ENCODE measurements around the gene PALM2AKAP2.
A peak's percentile ranks its signal among the peaks of the same experiment; 100 is the strongest.
"Not testable (repeated sequence)": the region's sequence is repeated elsewhere in the genome, so short reads cannot be mapped to it uniquely, and the experiment has no call there.

Gene PALM2AKAP2

DNA sequence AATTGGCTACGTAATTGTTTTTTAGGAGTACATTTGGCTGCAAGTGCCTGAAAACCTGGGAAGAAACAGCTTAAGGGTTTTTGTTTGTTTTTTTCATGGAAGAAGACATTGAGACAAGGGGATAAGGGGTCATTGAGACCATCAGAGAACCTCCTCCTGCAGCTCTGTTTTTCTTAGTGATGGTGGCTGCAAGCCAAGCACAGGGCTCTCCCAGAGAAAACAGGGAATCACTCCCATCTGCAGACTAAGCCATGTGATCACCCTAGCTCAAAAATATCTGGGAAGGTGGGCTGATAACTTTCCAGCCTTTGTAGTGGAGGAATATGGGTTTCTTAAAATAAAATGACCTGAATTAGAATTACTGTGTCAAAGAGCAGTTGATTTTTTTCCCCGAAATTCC, 25.1 kb downstream of the PALM2AKAP2 start:
- no peak for DNase-seq (ENCODE audit: low read depth)

DNA sequence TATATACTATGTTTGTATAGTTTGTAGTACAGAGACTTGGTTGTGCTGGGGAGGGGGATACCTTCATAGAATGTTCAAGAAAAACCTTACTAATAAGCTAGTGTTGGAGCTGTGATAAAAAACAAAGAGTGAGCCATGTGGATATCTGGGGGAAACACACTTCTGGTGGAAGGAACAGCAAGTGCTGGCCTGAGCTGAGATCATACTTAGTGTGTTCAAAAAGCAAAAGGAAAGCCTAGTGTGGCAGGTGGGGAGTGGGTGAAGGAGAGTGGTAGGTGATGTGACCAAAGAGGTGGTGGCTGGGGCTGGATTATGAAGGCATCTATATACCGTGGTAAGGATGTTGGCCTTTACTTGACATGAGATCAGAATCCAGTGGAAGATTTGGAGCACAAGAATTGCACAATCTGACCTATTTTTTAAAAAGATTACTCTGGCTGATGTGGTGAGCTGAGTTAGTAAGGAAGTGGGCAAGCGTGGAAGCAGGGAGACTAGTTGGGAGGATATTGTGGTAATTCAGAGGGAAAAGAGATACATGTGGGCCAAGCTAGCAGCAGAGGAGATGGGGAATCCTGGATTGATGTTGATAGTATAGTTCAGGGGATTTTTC, 26.6 kb downstream of the PALM2AKAP2 start:
- DNase-seq (ENCODE audit: low read depth): no peak

DNA sequence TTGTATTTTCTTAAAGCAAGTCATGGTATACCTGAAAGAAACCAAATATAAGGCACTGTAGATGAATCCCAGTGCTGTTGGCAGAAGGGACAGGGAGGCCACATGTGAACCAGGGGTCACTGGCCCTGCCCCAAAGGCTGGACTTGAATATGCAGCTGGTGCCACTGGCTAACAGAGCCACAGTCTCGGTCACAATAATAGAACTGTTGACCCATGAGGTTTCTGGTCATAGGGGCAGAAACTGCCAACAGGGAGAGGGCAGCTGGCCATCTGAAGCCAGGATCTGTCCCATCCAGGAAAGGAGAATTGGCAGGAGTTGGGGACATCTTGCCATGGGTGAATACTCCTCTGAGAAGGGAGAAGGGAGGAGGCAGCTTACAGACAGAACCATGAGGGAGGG, 31.9 kb downstream of the PALM2AKAP2 start:
- DNase-seq (ENCODE audit: low read depth): no peak

DNA sequence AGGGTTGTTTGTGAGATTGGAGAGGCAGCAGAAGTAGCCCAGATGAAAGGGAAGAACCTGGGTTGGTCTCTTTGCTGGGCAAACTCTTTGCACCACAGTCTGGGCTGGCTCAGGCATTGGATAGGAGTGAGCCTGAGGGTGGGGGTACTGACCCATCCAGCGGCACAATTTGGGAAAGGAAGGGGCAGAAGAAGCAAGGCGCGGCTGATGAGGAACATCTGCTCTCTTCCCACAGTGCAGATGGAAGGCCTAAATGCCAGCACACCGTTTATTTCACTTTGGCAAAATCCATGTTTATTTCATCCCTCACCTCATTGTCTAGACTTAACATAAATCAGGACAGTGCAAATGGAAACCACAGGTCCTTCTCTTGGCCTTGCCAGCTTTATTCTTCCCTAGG, 32.3 kb downstream of the PALM2AKAP2 start:
- DNase-seq (ENCODE audit: low read depth): no peak

DNA sequence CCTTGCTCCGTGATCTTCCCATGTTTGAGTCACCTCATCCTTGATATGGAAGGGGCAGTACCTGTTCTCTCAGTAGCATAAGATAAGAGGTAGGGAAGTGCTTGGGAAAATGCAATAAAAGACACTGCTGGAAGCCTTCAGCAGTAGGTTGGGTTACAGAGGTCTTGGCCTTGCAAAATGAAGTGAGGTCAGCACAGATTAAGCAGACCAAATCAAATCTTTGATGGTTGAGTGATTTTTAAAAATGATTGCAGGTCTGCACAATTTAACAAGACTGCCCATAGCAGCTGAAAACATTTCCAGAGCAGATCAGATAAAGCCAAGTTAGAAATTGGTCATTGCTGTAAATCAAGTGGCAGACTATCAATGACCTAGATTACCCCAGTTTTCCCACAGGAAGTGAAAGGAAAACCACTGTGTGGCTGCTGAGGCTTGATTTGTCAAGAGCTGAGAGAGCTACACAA, 32.9 kb downstream of the PALM2AKAP2 start:
- DNase-seq (ENCODE audit: low read depth): no peak

DNA sequence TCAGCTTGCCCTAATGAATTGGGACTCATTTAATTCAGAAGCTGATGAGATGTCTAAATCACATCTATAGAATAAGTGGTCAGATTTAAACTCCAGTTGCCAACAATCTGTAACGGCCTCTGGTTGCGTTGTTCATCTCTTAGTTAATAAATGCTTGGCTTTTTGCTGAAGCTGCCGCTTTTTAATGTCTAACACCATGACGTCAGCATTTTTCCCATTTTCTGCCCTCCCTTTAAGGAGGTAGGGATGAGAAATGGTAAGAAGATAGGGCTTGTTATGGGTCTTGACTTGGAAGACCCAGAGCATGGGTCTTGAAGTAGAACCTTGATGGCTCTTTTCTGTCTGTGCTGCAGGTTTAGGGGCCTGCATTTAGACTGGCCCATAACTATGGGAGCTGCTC, 33.3 kb downstream of the PALM2AKAP2 start:
- no peak for DNase-seq (ENCODE audit: low read depth)

DNA sequence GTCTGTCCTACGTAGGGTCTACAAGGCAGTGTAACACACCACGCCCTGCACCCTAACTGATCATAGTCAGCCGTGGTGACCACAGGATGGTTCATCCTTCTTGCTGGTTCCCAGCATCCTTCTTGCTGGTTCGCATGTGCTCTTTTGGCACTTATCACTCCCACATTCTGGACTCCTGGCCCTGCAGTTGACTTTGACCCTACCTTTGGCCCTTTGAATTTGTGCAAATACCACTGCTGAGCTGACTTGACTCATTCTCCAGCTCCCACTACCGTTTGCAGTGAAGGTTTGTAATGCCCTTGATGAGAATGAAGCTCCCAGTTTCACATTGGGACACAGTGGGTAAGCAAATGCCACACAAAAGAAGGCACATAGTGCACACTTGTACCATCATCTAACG, 33.8 kb downstream of the PALM2AKAP2 start:
- DNase-seq (ENCODE audit: low read depth): no peak

DNA sequence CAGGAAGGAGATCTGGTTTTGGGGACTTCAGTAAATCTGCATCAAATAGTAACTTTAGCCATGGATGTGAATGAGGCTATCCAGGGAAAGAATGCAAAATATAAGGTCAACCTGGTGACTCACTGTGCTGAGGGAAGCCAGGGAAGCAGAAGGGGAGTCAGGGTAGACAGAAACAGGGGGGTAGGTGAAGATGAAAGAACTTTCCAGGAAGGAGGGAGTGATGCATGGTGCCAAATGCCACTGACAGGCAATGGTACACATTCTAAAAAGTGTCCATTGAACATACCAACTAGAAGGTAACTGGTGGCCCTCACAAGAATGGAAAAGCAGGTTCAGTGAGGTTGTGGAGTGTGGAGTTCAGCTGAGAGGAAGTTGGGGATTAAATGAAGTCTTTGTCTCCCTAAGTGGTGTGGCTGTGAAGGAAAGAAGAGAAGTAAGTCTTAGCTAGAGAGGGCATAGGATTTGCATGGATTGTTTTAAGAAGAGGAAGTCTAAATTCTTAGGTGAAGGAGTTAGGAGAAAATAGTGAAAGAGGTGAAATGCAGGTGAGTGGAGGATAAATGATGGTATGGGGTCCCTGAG, 35.5 kb downstream of the PALM2AKAP2 start:
- DNase-seq (ENCODE audit: low read depth): no peak

DNA sequence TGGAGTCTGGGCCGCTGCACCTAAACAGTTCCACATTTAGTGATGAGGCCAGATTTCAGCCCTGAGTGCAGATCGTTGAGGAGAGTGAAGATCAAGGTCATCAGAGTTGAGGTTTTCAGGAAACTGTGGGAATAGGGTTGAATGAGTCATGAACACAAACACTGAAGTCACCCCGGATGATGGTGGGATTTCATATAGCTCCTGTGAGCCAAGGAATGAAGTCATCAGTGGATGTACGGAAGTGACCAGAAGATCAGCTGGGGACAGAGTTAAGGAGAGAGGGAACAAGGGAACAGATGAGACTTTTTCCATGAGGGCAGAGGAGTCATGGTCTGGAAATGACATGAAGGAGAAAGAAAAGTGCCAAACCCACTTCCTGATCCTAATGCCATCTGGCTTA, 36.5 kb downstream of the PALM2AKAP2 start:
- no peak for DNase-seq (ENCODE audit: low read depth)

DNA sequence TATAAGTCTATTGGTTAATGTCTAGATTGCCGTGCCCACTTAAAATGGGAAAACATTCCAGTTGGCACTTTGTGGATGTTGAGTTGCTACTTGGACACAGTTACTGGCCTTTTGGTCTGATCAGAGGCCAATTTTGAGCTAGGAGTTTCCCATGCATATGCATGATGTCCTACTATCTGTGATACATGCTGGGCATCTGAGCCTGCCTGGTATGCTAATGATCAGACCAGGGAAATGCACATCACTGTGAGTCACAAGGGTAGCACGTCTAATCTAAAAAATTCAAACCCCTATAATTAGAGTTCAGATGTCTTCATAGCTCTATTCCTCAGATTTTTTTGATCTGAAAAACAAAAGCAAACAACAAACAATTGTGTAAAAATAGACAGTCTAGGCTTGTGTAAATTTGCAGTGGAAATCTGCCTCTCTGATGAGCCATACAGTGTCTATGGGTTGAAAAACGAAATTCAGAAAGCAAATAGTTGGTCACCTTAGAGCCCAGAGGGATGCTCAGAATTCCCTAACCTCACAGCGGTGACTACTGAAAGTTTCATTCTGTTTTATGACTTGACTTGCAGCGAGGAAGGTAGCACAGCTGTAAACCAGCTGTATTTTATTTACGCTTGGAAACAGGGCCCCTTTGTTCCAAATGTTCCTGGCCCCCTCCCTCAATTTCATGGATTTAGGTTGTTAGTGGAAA, 37.3 kb downstream of the PALM2AKAP2 start:
- no peak for DNase-seq (ENCODE audit: low read depth)

DNA sequence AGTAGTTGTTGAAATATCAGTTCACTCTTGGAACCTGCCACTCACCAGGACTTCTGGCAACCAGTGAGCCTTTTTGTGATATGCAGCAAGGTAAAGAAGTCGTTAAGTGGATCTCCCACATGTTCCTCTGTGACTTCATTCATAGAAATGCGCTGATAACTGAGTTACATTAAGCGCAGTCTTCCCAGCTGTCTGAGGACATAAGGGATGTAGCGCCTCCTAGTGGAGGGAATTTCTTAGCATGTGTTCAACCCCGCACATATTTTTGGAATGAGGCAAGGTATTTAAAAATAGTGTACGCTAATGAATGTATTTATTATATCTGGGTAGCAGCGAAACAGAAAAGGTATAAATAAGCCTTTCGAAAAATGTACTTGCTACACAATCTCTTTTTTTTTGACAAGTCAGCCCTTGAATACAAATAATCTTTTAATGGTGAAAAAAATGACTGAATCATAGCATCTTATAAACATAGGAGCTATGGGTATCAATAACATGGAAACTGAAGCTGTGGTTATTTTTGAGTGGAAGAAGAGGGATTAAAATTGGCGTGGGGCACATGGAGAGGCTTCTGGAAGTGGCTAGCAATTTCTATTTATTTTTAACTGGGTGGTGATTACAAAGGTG, 38.0 kb downstream of the PALM2AKAP2 start:
- DNase-seq (ENCODE audit: low read depth): peak; percentile 8

DNA sequence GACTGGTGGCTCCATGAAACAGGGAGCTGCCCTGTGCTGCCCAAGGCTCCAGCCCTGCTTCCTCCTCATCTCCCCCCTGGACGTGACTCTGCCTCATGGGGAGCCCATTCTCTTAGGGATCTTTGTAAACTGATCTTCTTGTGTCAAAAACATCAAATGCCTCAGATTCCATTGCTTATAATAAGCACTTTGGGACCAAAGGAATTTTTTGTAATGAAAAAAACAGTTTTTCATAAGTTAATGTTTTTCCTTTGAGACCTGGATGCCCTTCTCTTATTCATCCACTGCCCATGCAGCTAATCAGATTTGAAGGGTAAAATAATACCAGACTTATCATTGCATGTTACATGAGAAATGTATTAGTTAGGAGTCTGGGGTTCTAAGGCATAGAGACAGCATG, 41.7 kb downstream of the PALM2AKAP2 start:
- DNase-seq (ENCODE audit: low read depth): no peak

DNA sequence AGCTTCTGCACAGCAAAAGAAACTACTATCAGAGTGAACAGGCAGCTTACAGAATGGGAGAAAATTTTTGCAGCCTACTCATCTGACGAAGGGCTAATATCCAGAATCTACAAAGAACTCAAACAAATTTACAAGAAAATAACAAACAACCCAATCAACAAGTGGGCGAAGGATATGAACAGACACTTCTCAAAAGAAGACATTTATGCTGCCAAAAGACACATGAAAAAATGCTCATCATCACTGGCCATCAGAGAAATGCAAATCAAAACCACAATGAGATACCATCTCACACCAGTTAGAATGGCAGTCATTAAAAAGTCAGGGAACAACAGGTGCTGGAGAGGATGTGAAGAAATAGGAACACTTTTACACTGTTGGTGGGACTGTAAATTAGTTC, 45.4 kb downstream of the PALM2AKAP2 start:
- not testable (repeated sequence) for DNase-seq (ENCODE audit: low read depth)

DNA sequence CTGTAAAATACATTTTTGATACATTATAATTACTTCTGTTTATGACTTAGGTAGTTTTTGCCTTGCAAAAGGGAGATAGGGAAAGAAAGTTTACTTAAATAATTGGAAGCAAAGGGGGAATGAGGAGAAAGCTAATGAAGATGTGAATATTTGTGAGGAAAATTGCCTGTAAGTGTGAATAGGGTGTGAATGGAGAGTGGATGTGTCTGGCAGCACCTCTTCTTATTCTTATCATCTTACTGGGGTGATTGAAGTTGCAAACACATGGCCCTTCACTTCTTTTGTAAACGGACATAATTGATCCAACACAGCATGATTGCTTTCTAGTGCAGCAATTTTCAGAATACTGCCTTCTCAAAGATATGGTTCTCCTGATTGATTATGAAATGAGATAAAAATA, 46.6 kb downstream of the PALM2AKAP2 start:
- no peak for DNase-seq (ENCODE audit: low read depth)

DNA sequence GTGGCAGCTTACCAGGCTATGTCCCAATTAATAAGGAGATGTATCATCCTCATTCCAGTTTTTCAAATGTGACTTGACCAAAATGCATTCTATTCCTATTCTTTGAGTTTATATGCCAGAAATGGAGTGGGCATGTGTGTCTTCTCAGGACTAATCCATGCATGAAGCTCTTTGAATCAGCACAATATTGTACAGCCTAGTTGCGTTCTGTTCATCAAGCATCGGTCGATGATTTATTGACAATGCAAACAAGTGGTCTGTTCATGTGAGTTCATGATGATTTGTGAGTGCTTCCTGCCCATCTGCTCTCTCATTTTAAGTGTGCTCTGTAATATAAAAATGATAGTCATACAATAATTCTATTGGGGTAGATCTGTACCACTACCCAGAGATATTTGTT, 48.3 kb downstream of the PALM2AKAP2 start:
- no peak for DNase-seq (ENCODE audit: low read depth)
